Tibial nerve (tissue), 3 donors: ENCODE measurements around the gene FRYL.

Experiments used
- POLR2A ChIP-seq, 2 donors: fragments of 450-650 bp; IDR thresholded peaks; one replicate each; pipeline ENCODE4 v1.6.1; 2017; ENCODE audit warnings: antibody characterized with exemption in 2 of 2, mild to moderate bottlenecking in 2 of 2, moderate library complexity in 2 of 2
- TF ChIP-seq, protein P1 (sequence below), 5 experiments: fragments of 200-600 bp in 3 of 5; fragments of 450-650 bp in 2 of 5; sonication (generic) in 3 of 5; IDR thresholded peaks; one replicate each; pipeline ENCODE4 v1.5.1; 2016 to 2019; ENCODE audit warnings: antibody characterized with exemption in 5 of 5, mild to moderate bottlenecking in 3 of 5, moderate library complexity in 2 of 5

- TF ChIP-seq, protein P1, sequence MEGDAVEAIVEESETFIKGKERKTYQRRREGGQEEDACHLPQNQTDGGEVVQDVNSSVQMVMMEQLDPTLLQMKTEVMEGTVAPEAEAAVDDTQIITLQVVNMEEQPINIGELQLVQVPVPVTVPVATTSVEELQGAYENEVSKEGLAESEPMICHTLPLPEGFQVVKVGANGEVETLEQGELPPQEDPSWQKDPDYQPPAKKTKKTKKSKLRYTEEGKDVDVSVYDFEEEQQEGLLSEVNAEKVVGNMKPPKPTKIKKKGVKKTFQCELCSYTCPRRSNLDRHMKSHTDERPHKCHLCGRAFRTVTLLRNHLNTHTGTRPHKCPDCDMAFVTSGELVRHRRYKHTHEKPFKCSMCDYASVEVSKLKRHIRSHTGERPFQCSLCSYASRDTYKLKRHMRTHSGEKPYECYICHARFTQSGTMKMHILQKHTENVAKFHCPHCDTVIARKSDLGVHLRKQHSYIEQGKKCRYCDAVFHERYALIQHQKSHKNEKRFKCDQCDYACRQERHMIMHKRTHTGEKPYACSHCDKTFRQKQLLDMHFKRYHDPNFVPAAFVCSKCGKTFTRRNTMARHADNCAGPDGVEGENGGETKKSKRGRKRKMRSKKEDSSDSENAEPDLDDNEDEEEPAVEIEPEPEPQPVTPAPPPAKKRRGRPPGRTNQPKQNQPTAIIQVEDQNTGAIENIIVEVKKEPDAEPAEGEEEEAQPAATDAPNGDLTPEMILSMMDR (IDR thresholded peaks at IDR 0.05), result no peak
- no peak for TF ChIP-seq POLR2A (IDR thresholded peaks at IDR 0.05)
Observed at GRCh38 chr4:48688953-48689352, 91.1 kb downstream of the FRYL start.
